ENCODE measurements around the gene INSRR.

The INSRR gene

DNA sequence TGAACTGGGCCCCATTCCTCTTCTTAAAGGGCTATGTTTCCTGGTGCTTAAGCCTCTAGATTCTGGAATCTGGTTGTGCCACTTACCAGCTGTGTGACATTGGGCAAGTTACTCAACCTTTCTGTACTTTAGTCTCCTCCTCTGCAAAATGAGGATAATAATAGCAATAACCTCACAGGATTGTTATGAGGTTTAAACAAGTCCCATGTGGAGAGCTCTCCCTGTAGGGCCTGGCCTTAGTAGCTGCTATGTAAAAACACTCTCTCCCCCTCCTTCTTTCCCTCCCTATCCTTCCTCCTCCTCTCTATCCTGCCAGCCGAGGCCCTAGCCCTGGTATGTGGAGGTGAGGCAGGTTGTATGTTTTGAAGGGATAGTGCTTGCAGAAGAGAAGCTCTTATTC is 26.4 kb upstream of the INSRR start:
- Mint-ChIP-seq H3K27ac (no peak overlapping the region), H3K4me3 (no peak overlapping the region), H3K9me3 (no peaks in the 10 kb centered on the region), H3K36me3 (ENCODE audit: low read depth) (no peaks in the 10 kb centered on the region), H3K4me1 (ENCODE audit: low read depth) (no peaks in the 10 kb centered on the region), H3K27me3 (peaks cover 21% of the 10 kb centered on the region)

DNA sequence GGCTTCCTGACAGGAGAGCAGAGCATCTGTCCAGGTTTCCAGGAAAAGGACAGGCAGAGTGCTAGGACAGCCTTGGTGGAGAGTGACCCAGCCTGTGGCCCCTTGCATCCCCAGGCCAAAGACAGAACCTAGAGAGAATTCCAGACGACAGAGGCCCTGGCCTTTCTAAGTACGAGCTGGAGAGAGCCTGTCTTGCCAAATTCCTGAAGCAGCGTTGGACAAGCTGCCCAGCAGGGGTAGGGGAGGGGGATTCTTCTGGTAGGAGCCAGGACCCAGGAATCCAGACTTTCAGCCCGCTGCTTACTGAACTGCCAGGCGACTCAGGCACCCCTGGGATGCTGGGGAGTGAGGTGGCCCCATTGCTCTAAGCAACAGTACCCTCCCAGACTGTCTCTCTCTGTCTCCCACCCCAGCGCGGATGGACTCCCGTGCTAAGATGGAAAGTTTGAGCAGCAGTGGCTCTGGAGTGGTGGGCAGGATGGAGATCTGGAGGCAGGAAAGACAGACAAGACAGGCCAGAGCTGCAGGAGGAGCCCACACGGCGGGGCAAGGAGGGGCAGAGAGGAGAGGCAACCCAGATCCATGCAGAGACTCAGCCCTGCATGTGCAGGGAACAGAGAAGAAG is 25.8 kb upstream of the INSRR start:
- Mint-ChIP-seq H3K9me3 (no peaks in the 10 kb centered on the region), H3K4me1 (ENCODE audit: low read depth) (no peaks in the 10 kb centered on the region), H3K4me3 (no peak overlapping the region), H3K27ac (no peak overlapping the region), H3K36me3 (ENCODE audit: low read depth) (no peaks in the 10 kb centered on the region), H3K27me3 (peaks cover 17% of the 10 kb centered on the region)

DNA sequence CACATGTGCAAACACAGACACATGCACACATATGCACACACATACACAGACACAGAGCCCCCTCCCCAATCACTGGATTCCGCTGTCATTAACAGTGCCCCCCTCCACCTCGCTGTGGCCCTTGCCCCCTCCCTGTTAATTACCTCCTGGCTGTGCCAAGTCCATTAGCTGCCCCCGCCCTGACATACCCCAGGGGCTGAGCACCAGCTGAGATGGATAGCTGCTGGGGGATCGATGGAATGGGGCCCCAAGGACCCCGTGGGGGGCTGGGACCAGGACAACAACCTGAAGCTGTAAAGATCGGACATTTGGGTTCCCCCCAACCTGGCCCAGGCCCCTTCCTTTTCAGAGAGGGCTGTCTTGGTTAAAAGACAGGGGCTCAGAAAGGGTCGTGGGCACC is 25.0 kb upstream of the INSRR start:
- Mint-ChIP-seq H3K4me3 (no peak overlapping the region), H3K4me1 (ENCODE audit: low read depth) (no peaks in the 10 kb centered on the region), H3K27me3 (peaks cover 13% of the 10 kb centered on the region), H3K27ac (no peak overlapping the region), H3K36me3 (ENCODE audit: low read depth) (no peaks in the 10 kb centered on the region), H3K9me3 (no peaks in the 10 kb centered on the region)

DNA sequence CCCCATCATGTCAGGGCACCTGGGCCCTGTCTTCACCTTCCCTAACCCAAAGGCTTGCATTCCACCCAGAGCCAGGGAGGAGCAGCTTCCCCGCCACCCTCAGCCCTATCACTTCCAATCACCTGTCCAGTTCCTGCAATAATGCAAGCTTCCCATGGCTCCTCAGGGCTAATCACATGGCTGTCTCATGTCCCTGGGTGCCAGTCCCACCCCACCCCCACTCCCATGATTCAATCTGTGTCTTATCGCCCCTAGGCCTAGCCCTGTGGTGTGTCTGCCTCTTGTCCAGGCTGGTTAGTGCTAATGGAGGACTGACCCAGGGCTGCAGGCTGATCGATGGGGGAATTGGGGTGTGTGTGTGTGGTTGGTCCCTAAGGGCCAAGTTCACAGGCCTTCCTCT is 23.6 kb upstream of the INSRR start:
- Mint-ChIP-seq H3K27me3 (peaks cover 9% of the 10 kb centered on the region), H3K36me3 (ENCODE audit: low read depth) (no peaks in the 10 kb centered on the region), H3K9me3 (no peaks in the 10 kb centered on the region), H3K4me3 (no peak overlapping the region), H3K4me1 (ENCODE audit: low read depth) (no peaks in the 10 kb centered on the region), H3K27ac (no peak overlapping the region)

DNA sequence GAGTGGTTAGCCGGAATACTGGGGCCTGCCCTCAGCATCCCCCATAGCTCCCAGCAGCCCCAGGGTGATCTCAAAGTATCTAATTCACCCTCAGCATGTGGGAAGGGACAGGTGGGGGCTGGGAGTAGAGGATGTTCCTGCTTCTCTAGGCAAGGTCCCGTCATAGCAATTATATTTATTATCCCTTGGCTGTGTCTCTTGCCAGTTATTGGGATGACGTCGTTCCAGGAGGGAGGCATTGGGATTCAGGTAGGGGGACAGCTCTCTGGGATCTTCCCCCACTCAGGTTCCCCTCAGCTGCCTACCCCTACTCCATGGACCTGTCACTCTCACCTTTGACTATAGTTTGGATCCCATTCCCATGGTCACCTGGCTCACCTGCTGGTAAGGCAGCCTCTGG is 22.7 kb upstream of the INSRR start:
- no peak overlapping the region for H3K27ac Mint-ChIP-seq
- no peak overlapping the region for H3K4me3 Mint-ChIP-seq
- H3K4me1 Mint-ChIP-seq (ENCODE audit: low read depth), result no peaks in the 10 kb centered on the region
- no peaks in the 10 kb centered on the region for H3K9me3 Mint-ChIP-seq
- H3K36me3 Mint-ChIP-seq (ENCODE audit: low read depth), result no peaks in the 10 kb centered on the region
- peaks cover 5% of the 10 kb centered on the region for H3K27me3 Mint-ChIP-seq

DNA sequence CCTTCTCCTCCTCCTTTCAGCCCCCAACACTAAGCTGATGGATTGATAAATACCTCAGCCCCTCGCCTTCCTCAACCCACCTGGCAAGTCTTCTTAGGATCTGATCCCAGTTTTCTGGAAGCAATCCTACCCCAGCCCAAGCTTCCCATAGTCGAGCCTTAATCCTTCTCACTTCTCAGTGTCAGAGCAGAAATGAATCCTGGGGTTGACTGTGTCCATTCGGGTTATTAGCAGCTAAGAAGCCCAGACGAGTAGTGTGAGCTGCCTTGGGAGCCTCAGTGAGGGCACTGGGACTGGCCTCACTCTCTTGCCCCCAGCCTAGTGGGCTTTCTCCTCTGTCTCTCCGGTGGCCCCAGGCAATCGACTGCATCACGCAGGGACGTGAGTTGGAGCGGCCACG is 22.2 kb upstream of the INSRR start:
- no peaks in the 10 kb centered on the region for H3K4me1 Mint-ChIP-seq (ENCODE audit: low read depth)
- H3K27me3 Mint-ChIP-seq, result peaks cover under 1% of the 10 kb centered on the region
- H3K4me3 Mint-ChIP-seq, result no peak overlapping the region
- H3K9me3 Mint-ChIP-seq, result no peaks in the 10 kb centered on the region
- H3K27ac Mint-ChIP-seq, result peak overlapping the region; percentile 11
- H3K36me3 Mint-ChIP-seq (ENCODE audit: low read depth), result no peaks in the 10 kb centered on the region

DNA sequence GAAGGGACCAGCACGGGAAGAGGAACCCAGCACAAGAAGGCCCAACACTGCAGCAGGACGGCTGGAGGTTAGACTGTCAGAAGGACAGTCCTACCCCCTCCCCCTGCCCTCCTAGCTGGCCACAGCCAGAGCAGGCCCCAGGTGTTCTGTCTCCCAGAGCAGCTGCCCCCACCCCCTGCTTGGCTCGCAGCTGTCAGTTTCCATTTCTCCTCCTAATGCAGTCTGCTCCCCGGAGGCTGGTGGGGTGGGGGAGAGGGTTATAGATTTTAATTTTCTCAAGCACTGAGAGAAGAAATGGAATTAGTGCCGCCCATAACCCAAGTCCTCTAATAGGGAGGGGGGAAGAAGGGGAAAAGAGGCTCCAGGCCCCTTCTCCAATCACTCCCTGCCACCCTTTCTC is 21.6 kb upstream of the INSRR start:
- H3K9me3 Mint-ChIP-seq, result no peaks in the 10 kb centered on the region
- no peaks in the 10 kb centered on the region for H3K27me3 Mint-ChIP-seq
- H3K4me1 Mint-ChIP-seq (ENCODE audit: low read depth), result no peaks in the 10 kb centered on the region
- H3K4me3 Mint-ChIP-seq, result no peak overlapping the region
- H3K36me3 Mint-ChIP-seq (ENCODE audit: low read depth), result no peaks in the 10 kb centered on the region
- no peak overlapping the region for H3K27ac Mint-ChIP-seq

DNA sequence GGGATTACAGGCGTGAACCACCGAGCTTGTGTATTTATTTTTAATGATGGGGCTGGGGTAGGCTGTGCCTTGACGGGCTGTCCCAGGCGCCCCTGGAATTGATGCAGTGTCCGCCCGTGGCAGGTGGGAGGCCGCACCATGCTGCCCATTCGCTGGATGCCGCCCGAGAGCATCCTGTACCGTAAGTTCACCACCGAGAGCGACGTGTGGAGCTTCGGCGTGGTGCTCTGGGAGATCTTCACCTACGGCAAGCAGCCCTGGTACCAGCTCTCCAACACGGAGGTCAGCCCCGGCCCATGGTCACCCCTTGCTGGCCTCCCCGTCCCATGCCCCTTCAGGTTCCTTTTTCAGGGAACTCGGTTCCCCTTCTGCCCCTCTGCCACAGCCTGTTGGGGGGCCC is 21.0 kb upstream of the INSRR start:
- H3K27me3 Mint-ChIP-seq, result no peaks in the 10 kb centered on the region
- no peaks in the 10 kb centered on the region for H3K9me3 Mint-ChIP-seq
- H3K27ac Mint-ChIP-seq, result no peak overlapping the region
- no peaks in the 10 kb centered on the region for H3K36me3 Mint-ChIP-seq (ENCODE audit: low read depth)
- H3K4me1 Mint-ChIP-seq (ENCODE audit: low read depth), result no peaks in the 10 kb centered on the region
- H3K4me3 Mint-ChIP-seq, result no peak overlapping the region

DNA sequence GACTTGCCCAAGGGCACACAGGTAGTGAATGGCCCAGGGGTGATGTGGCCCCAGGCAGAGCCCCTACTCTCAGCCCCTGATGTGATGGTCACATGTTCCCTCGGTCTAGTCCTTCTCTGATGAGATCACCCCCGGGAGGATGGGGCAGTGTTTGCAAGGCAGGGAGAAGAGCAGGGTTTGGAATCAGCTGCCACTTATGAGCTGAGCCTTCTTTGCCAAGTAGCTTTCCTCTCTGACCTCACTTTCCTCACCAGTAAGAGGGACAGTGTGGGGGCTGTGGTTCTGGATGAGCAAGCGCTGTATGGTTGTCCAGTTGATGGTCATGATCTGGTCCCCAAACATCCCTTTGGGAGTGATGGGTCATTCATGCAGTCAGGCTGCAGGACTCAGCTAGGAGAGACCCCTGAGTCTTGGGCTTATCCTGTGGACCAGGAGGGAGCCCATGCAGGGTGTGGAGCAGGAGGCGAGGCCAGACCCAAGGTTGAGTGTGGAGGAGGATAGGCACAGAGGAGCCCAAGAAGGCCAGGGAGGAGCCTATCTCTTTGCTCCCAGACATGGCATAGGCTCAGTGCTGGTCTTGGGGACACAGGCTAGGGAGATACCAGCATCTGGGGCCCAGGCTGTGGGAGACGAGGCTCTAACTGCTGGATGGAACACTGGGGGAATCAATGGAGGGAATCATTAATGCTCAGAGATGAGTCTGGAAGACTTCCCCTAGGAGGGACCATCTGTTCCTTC is 18.7 kb upstream of the INSRR start:
- Mint-ChIP-seq H3K27me3 (no peaks in the 10 kb centered on the region), H3K9me3 (no peaks in the 10 kb centered on the region), H3K4me3 (no peak overlapping the region), H3K27ac (no peak overlapping the region), H3K36me3 (ENCODE audit: low read depth) (no peaks in the 10 kb centered on the region), H3K4me1 (ENCODE audit: low read depth) (no peaks in the 10 kb centered on the region)

DNA sequence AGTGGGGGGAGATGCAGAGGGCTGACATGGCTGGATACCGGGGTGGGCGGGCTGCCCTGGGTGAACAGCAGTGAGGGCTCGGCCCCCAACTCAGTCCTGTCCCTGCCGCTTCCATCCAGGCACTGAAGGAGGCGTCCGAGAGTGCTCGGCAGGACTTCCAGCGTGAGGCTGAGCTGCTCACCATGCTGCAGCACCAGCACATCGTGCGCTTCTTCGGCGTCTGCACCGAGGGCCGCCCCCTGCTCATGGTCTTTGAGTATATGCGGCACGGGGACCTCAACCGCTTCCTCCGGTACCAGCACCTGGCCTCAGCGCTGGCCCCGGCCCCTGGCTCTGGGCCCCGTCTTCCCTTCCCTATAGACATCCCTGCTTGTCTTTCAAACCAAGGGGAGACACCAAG is 17.4 kb upstream of the INSRR start:
- Mint-ChIP-seq H3K36me3 (ENCODE audit: low read depth) (no peaks in the 10 kb centered on the region), H3K27me3 (peaks cover 5% of the 10 kb centered on the region), H3K9me3 (no peaks in the 10 kb centered on the region), H3K27ac (no peak overlapping the region), H3K4me1 (ENCODE audit: low read depth) (no peaks in the 10 kb centered on the region), H3K4me3 (no peak overlapping the region)

DNA sequence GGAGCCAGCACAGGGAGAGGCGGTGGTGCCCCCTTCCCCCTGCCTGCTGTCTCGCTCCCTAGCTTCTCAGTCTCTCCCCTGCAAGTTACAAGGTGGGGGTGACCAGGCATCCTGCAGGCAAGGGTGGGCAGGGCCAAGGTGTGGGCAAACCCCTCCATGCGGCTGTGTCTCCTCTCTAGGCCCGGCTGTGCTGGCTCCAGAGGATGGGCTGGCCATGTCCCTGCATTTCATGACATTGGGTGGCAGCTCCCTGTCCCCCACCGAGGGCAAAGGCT is 16.4 kb upstream of the INSRR start:
- Mint-ChIP-seq H3K4me1 (ENCODE audit: low read depth) (peaks cover 9% of the 10 kb centered on the region), H3K4me3 (no peak overlapping the region), H3K27ac (no peak overlapping the region), H3K9me3 (no peaks in the 10 kb centered on the region), H3K27me3 (peaks cover 5% of the 10 kb centered on the region), H3K36me3 (ENCODE audit: low read depth) (no peaks in the 10 kb centered on the region)

DNA sequence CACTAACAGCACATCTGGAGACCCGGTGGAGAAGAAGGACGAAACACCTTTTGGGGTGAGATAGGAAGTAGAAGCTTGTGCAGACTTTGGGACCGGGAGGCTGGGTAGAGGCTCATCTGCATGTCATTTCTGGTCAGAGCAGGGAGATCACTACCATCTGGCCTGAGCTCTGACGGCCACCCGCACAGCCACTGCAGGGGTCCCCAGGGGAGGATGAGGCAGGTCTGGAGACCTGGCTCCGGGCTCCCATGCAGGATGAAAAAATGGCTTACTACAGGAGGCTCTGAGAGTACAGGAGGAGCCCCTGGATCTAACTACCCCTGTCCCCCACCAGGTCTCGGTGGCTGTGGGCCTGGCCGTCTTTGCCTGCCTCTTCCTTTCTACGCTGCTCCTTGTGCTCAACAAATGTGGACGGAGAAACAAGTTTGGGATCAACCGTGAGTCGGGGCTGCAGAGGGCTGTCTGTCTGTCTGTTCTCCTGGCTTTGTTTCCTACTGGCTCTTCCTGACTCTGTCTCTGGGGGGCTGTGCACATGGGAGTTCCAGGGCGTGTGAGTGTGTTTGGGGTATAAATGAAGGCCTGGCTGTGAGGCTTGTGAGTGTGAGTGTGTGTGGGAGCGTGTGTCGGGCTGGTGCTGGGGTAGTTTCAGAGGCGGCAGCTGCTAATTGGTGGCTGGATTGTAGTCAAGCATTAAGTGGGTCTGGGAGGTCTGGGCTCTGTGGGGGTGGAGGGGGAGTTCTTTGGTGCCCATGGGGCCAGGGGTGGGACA is 15.8 kb upstream of the INSRR start:
- H3K36me3 Mint-ChIP-seq (ENCODE audit: low read depth), result no peaks in the 10 kb centered on the region
- no peak overlapping the region for H3K27ac Mint-ChIP-seq
- H3K4me1 Mint-ChIP-seq (ENCODE audit: low read depth), result peaks cover 12% of the 10 kb centered on the region
- H3K9me3 Mint-ChIP-seq, result no peaks in the 10 kb centered on the region
- peaks cover 5% of the 10 kb centered on the region for H3K27me3 Mint-ChIP-seq
- H3K4me3 Mint-ChIP-seq, result no peak overlapping the region

DNA sequence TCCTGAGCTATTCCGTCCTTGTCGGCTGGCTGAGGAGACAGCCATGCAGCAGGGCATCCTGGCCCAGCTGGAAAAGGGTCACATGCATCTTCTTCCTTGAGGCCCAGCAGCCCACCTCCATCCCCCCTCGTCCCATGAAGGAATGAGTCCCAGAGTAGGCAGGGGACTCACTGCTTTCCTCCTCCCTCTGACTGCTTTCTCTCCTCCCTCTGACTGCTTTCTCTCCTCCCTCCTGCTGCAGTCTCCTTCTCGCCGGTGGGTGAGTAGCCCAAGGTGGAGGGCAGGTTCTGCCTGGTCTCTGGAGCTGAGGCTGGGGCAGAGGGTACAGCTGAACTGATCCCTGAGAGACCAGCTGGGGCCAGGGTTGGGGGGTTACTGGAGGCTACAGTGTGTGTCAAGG is 15.2 kb upstream of the INSRR start:
- no peaks in the 10 kb centered on the region for H3K36me3 Mint-ChIP-seq (ENCODE audit: low read depth)
- peaks cover 12% of the 10 kb centered on the region for H3K4me1 Mint-ChIP-seq (ENCODE audit: low read depth)
- no peak overlapping the region for H3K27ac Mint-ChIP-seq
- no peak overlapping the region for H3K4me3 Mint-ChIP-seq
- H3K9me3 Mint-ChIP-seq, result no peaks in the 10 kb centered on the region
- H3K27me3 Mint-ChIP-seq, result peaks cover 5% of the 10 kb centered on the region

DNA sequence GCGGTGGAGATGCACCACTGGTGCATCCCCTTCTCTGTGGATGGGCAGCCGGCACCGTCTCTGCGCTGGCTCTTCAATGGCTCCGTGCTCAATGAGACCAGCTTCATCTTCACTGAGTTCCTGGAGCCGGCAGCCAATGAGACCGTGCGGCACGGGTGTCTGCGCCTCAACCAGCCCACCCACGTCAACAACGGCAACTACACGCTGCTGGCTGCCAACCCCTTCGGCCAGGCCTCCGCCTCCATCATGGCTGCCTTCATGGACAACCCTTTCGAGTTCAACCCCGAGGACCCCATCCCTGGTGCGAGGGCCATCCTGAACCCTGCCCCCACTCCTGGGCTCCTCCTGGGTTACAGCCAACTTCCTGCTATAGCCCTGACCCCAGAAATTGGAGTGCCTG is 14.7 kb upstream of the INSRR start:
- H3K4me3 Mint-ChIP-seq, result no peak overlapping the region
- no peaks in the 10 kb centered on the region for H3K9me3 Mint-ChIP-seq
- no peaks in the 10 kb centered on the region for H3K36me3 Mint-ChIP-seq (ENCODE audit: low read depth)
- peaks cover 5% of the 10 kb centered on the region for H3K27me3 Mint-ChIP-seq
- H3K27ac Mint-ChIP-seq, result no peak overlapping the region
- H3K4me1 Mint-ChIP-seq (ENCODE audit: low read depth), result peaks cover 12% of the 10 kb centered on the region

DNA sequence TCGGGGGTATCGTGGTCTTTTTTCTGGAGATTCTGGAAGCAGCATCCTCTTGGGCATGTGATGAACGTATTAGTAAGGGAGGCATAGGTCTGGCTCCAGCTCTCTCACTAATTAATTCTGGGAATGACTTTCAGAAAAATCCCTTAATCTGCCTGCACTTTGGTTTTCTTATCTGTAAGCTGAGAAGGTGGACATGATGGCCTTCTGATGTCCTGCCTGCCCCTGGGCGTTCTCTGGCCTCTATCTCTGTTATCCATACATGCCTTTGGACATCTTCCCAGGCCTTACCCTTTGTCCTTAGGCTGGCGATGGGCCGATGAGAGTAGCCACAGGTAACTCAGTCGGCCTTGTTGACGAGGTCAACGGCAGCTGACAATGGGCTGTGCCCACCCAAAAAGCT is 10.5 kb upstream of the INSRR start:
- H3K4me3 Mint-ChIP-seq, result no peak overlapping the region
- no peaks in the 10 kb centered on the region for H3K36me3 Mint-ChIP-seq (ENCODE audit: low read depth)
- H3K27me3 Mint-ChIP-seq, result peaks cover 16% of the 10 kb centered on the region
- H3K27ac Mint-ChIP-seq, result no peak overlapping the region
- peaks cover 39% of the 10 kb centered on the region for H3K4me1 Mint-ChIP-seq (ENCODE audit: low read depth)
- H3K9me3 Mint-ChIP-seq, result no peaks in the 10 kb centered on the region

DNA sequence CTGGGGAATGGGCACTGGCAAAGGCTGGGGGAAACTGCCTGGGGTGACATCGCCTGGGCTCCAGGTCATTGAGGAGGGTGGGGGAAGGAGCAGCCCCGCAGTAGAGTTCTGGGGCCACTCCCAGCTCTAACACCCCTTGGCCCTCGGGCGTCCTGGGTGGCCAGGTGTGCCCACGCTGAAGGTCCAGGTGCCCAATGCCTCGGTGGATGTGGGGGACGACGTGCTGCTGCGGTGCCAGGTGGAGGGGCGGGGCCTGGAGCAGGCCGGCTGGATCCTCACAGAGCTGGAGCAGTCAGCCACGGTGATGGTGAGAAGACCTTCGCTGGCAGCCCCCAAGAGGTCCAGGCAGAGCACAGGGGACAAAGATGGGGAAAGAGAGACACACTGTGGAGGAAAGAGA is 9.4 kb upstream of the INSRR start:
- H3K27me3 Mint-ChIP-seq, result peaks cover 26% of the 10 kb centered on the region

More for the DNA sequence above, 9.4 kb upstream of the INSRR start:
- H3K4me3 Mint-ChIP-seq, result no peak overlapping the region
- H3K4me1 Mint-ChIP-seq (ENCODE audit: low read depth), result peaks cover 50% of the 10 kb centered on the region
- no peaks in the 10 kb centered on the region for H3K9me3 Mint-ChIP-seq
- H3K27ac Mint-ChIP-seq, result no peak overlapping the region
- no peaks in the 10 kb centered on the region for H3K36me3 Mint-ChIP-seq (ENCODE audit: low read depth)
